GM21528 (cell line): ENCODE data around the gene AMBP.

Experiments used
- ATAC-seq: cut with Tn5 transposase; IDR thresholded peaks from one replicate; pipeline ENCODE4 v1.9.1; 2021; ENCODE audit warnings: mild to moderate bottlenecking, moderate library complexity; ENCODE audit not compliant: unreplicated experiment, low FRiP score

Gene AMBP

DNA sequence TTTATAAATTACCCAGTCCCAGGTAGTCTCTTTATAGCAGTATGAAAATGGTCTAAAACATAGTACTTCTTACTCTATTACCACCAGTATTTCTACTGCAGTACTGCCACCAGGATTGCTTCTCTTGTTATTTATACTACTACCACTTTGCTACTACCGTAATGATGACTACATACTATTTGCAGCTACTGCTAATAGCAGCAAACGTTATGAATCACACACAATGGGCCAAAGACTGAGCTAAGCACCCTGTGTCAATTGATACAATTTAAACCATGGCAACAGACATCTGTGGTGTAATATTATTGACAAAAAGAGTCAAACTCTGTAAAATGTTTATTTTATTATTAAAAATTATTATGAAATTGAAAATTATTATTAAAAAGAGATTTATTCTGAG, 36.3 kb upstream of the AMBP start:
- ATAC-seq, result no peak

DNA sequence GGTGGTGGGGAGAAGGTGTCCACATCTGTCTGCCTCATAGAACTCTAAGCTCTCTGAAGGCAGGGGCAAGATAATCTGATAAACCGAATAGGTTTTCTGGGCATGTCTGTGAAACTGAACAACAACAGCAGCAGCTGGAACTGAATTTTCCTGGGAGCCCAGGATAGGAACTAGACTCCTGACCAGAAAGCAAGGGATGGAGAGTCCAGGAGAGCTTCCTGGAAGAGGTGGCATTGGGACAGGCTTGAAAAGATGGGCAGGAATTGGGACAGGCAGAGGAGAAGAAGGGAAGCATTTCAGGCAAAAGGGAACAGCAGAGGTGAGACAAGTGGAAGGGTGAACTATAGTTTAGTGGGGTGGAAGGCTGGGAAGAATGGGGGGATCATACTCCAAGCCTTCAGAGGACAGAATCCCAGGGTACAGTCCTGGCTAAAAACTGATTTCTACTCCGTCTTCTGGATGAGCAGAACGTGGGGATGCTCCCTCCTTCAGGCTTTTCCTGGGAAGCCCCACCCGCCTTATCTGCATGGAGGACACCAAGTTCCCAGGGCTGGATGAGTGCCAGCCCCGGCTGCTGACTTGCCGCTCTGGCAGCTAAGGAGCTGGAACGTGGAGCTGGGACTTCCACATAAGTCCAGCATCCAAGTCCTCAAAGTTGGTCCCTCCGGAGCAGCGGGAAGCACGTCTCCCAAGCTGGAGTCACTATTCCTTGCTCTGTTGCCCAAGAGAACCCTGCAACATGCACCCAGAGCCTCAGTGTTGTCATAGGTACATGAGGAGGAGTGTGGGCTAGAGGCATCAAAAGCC, 34.9 kb upstream of the AMBP start:
- ATAC-seq, result no peak

GRCh38 chr9:114112325-114112724, 34.2 kb upstream of the AMBP start:
- no peak for ATAC-seq

DNA sequence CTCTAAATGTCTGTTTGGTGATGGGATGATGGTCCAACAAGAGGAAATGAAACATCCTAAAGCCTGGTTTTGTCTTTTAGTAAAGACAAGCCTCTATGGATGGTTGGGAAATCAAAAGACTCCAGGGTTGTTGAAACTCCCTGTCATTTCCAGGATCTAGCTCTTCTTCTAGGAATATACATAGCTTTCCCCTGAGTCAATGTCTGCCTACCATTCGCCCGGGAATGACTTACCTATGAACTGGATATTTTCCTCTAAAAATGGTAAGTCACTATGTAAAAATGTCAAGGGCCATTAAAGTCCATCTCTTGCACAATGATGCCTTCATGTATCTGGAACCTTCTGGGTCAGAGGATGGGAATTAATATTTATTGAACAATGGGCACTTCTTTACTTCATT, 32.1 kb upstream of the AMBP start:
- ATAC-seq, result no peak

- ATAC-seq, result no peak
These were observed 31.0 kb upstream of the AMBP start for GRCh38 chr9:114109124-114109523.

DNA sequence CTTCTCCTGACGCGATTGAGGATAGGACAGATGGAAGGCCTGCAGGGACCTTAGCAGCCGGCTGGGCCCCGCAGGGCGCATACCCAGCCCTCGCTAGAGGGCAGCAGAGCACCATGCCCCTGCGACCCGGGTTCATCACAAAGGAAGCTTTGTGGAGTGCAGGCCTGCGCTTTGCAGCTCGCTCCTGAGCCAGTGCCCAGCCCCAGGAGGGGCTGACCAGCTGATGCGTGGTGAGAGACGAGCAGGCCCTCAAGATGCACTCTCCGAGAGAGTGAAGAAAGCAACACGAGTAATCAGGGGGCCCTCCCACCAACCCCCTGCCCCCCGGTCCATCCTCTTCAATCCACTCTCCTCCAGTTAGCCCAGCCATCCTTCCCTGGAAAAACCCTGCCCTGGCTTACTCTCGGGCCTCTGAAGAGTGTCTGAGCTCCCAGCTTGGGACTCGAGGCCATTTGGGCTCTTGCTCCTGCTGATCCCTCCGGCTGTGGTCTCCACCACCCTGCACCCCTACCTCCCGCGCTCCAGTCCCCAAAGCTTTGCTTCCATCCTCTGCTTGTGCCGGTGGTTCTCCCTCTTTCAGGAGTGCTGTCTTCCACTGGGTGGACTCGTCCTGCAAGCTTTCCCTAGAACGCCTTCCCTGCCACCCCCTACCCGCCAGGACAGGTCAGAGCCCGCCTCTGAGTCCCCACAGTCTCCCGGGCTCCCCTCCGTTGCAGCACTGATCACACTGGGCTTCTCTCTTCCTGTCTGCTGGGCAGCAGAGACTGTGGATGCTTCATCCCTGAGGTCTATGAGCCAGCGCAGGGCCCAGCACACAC, 30.1 kb upstream of the AMBP start:
- no peak for ATAC-seq

DNA sequence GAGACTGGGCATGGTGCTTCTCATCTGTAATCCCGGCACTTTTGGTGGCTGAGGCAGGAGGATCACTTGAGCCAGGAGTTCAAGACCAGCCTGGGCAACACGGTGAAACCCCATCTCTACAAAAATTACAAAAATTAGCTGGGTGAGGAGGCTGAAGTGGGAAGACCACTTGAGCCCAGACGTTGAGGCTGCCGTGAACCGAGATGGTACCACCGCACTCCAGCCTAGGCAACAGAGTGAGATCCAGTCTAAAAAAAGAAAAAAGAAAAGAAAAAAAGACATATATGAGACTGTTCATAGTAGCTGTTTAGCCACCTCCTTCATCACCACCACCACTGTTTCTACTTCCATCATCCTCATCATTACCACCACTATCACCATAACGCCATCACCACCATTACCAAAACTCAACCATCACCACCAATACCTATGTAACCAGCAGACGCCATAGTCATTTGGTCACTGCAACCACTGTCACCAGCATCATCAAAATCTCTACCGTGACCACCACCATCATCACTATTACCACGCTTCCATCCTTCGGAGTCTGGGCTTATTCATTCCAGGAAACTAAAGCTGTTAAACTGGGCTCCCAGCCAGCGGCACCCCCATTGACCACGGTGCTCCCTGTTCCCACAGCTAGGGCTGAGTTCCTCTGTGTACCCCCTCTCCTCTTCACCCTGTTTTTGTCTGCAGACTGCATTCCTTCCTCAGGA, 29.3 kb upstream of the AMBP start:
- no peak for ATAC-seq

- ATAC-seq, result no peak
These were observed 27.1 kb upstream of the AMBP start for GRCh38 chr9:114105236-114105635.

GRCh38 chr9:114102484-114102883, 24.4 kb upstream of the AMBP start:
- ATAC-seq, result no peak

- no peak for ATAC-seq
These were observed 22.4 kb upstream of the AMBP start for GRCh38 chr9:114100536-114100935.

DNA sequence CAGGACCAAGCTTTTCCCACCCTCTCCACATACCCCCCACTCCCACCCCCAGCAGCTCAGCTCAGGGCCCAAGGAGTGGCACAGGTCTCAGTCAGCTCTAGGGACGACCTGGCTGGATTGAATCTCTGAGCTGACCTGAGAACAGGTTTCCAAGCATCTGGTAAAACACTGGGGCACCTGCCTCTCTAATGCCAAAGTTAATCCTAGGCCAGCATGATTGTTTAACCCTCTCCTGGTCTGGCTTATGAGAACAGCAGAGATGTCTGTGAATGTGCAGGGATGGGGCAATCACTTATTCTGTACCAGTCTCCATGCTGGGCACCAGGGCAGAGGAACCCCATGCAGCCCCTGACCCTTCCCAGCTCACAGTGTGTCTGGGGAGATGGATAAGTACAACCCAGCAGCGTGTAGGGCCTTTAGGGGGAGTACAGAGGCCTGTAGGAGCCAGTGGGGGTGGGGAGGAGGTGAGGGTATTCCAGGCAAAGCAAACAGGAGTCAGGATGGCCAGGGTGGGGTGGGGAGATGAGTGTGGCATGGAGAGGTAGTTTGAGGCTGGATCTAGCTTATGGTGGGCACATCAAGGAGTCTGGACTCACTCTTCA, 21.7 kb upstream of the AMBP start:
- ATAC-seq, result no peak

- ATAC-seq, result no peak
These were observed 21.0 kb upstream of the AMBP start, which contains the start of gene KIF12 for GRCh38 chr9:114098936-114099668. Gene KIF12 (minus strand): TSS chr9:114099292. CDS start chr9:114099276, 16 bp downstream.

DNA sequence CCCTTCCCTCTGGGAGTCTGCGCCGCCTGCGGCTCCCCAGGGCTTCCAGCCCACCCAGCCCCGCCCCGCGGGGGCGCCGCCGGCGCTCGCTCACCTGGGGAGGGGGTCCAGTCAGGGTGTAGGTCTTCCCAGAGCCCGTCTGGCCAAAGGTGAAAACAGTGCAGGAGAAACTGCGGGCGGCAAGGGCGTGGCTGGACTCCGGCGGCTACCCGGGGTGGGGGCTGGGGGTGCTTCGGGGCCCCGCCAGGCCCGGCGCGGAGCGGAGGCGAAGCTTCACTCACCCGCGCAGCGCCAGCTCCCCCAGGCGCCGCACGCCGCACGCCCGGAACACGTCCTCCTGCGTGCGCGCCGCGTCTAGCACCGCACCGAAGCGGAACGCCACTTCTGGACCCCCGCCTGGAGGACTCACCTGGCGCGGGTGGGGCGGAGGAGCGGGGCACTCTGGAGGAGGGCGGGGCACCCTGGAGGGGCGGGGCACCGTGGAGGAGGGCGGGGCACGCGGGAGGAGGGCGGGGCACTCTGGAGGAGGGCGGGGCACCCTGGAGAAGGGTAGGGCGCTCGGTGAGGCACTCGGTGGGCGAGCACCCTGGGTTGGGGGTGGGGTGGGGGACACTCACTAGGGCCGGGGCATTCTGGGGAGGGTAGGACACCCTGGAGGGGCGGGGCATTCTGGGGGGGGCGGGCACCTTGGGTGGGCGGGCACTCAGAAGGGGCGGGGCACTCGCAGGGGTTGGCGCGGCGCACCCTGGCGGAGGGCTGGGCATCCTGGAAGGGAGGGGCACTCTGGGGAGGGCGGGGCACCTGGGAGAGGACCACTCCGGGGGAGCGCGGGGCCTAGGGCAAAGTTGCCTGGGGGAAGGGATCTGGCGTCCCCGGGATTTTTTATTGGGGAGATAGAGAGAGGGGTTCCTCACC, 20.2 kb upstream of the AMBP start:
- no peak for ATAC-seq

DNA sequence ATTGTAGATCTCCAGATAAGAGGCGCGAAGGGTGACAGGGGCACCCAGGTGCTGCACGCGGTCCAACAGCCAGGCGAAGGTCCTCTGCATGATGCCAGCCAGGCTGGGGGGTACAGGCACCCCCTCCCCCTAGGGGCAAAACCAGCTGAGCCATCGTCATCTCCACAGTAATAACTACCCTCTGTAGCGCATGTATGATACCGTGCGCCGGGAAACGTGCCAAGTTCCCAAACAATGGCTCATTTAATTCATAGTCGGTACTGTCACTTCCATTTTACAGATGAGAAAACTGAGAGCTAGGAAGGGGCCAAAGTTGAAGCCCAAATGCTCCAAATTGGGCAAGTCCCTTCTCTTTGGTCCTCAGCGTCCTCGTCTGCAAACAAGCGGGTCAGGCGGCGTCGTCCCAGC, 19.5 kb upstream of the AMBP start:
- no peak for ATAC-seq

DNA sequence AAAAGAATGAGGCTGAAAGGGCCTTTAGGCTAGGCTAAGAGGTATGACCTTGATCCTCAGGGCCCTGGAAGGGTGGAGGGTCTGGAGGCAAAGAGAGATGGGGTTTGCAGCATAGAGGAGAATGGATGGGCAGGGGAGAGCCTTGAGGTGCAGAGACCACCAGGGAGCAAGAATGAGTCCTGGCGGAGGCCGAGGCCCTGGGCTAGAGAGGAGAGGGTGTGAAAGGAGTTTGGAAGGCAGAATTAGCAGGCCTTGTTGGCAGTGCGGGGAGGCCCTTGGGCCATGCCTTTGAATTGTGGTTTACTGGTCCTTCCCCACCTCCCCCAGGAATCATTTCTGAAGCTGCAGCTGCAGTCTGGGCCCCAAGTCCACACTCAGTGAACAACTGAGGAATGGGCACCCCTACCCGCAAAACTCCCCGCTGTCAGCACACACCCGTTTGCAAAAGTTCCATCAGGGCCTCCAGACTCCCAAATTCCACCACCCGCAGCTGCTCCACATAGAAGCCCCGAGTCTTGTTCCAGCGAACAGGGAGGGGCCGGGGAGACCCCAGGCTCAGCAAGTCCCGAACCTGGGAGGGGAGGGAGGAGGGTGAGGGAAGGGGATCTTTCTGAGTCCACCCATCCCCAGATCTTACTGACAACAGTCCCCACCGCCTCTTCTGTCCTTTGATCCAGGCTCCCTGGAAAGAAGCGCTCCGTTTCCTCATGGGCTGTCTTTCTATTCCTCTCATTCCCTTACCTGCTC, 18.9 kb upstream of the AMBP start:
- ATAC-seq, result no peak

DNA sequence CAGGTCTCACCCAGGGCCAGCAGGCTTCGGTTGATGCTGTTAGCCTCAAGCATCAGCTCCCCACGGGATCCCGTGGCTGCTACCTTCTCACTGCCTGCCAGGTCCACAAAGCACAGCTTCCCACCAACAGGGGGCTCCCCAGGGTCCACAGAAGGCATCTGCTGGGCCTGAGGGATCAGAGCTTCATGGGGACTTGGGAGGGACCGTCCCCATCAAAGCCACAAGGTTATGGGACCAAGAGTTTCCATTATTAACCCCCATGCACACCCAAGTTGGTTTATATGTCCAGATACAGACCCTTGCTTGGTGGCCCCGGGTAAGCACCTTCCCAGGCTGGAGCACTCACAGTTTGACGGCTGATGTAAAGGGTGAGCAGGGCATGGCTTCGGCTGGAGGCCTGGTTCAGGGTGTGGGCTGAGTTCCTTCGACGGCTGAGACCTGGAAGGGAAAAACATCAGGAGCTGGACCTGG, 18.0 kb upstream of the AMBP start:
- ATAC-seq, result no peak

GRCh38 chr9:114094971-114095370, 16.9 kb upstream of the AMBP start:
- ATAC-seq, result no peak
